HG03196 (cell line): Measurements from ENCODE around the gene TRIO.
"Not testable (repeated sequence)": the region's sequence is repeated elsewhere in the genome, so short reads cannot be mapped to it uniquely, and the experiment has no call there.

Experiments used
- ATAC-seq: cut with Tn5 transposase; IDR thresholded peaks from one replicate; pipeline ENCODE4 v1.9.1; 2021; ENCODE audit not compliant: unreplicated experiment

Gene TRIO

GRCh38 chr5:14142827-14143545, at the start of gene TRIO:
TSS of gene TRIO (plus strand) at chr5:14143342. CDS start at chr5:14143726, 384 bp downstream.
- peak; percentile 39 for ATAC-seq

GRCh38 chr5:14097380-14097779, 45.8 kb upstream of the TRIO start:
- ATAC-seq, result not testable (repeated sequence)

GRCh38 chr5:14097998-14098471, 45.1 kb upstream of the TRIO start:
- ATAC-seq, result no peak

- no peak for ATAC-seq
These were observed 42.9 kb upstream of the TRIO start for GRCh38 chr5:14100281-14100680.

GRCh38 chr5:14101922-14102321, 41.2 kb upstream of the TRIO start:
- ATAC-seq, result no peak

DNA sequence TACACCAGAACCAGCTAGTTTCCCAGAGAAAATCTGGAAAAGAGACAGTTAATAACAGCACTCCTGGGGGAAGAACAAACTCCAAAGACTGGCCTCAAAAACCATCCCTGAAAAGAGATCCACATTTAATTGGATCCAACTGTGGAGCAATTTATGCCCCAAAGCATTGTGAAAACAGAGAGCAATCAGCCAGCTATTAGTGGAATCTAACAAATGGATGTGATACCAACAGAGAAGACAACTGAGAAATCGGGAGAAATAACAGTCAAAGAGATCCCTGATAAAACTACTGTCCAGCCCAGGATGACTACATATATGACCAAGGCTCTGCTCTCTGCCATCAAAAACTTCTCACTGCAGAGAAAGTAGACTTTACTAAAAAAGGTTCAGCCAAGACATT, 40.5 kb upstream of the TRIO start:
- no peak for ATAC-seq

GRCh38 chr5:14105718-14106410, 37.3 kb upstream of the TRIO start:
- ATAC-seq, result no peak

DNA sequence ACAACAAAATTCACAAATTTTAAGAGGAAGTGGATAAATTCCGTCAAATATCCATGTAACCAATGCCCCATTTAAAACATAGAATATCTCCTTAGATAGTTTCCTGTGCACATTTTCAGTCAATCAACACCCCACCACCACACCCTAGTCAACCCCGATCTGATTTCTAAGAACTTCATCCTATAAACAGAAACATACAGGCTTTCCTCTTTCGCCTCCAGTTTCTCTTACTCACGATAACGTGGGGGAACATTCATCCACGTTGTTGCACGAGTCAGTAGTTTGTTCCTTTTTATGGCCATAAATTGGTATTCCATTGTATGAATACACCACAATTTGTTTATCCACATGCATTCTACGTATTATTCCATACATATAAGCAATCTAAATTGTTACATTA, 35.6 kb upstream of the TRIO start:
- ATAC-seq, result no peak

DNA sequence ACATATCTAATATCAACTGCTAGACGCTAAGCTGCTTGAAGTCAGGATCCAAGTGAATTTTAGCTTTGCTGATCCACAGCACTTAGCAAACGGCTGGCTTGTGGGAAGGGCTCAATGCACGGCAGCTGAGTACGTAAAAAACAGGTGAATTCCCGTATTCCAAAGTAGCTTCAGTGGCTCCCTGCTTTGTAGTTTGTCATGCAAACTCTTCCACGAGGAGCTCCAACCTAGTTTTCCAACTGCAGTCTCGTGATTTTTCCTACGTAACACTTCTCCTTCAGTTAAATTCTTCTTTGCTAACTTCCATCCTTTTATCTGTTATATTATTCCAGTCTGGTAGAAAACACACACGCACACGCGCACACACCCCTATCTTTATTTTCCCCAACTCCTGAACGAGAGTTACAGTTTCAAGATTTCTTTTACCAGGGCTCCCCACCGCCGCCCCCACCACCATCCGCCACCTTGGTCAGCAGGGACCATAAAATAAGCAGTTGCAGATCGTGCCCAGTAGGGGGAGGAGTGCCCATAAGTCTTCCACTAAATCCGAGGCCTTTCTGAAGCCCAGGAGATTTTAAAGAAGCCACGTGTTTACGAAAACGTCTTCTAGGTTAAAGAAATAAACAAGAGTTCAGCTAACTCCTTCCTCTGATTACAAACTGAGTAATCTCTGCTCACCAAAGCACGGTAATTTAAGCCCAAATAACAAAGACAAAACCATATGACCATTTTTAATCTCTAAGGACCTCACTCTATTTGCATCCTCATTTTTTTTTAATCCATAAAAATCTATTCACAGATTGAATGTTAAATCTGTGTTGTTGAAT, 34.8 kb upstream of the TRIO start:
- ATAC-seq, result peak; percentile 82

GRCh38 chr5:14109041-14109747, 33.9 kb upstream of the TRIO start:
- ATAC-seq, result peak; percentile 86

GRCh38 chr5:14109771-14110170, 33.4 kb upstream of the TRIO start:
- ATAC-seq, result no peak

GRCh38 chr5:14110196-14110595, 32.9 kb upstream of the TRIO start:
- ATAC-seq, result no peak

DNA sequence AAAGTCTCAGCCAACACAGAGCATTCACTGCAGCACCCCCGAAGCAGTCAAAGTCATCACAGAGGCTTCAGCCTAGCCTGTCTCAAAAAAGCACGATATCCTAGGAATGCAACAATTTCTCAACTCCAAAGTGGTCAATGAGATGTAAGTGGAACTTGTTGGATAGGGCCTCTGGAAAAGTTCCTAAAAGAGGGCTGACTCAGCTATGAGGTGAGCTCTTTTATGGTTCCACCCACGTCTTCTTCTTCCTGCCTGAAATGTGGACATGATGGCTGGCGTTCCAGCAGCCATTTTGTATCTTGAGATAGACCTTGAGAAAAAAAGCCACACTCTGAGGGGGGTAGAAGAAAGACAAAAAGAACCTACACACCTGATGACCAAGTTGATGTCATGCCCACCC, 32.5 kb upstream of the TRIO start:
- ATAC-seq, result no peak

DNA sequence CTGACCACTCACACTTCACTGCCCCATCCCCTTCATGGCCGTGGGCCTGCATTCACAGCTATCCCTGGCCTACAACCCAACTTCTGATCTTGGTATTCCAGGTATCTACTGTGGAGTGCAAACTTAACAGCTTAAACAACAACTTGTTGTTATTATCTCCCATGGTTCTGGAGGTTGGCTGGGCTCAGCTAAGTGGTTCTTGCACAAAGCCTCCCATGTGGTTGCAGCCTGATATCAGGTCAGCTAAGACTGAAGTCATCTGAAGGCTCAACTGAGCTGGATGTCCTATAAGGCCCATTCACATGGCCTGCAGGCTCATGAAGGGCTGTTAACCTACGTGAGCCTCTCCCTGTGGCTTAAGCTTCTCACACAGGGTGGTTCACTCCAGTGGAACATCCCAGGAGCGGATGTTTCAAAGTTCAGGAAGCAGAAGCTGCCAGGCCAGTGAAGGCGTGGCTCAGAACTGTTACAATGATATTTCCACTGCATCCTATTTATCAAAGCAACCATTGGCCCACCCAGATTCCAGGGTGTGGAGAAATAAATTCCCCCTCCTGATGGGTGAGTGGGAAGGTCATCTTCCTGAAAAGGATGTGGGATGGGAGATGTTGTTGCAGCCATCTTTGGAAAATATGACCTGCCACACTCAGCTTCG, 30.0 kb upstream of the TRIO start:
- no peak for ATAC-seq

- no peak for ATAC-seq
These were observed 28.4 kb upstream of the TRIO start for GRCh38 chr5:14114615-14115251.

- ATAC-seq, result no peak
These were observed 27.7 kb upstream of the TRIO start for GRCh38 chr5:14115323-14115895.

GRCh38 chr5:14118551-14119320, 24.4 kb upstream of the TRIO start:
- no peak for ATAC-seq

DNA sequence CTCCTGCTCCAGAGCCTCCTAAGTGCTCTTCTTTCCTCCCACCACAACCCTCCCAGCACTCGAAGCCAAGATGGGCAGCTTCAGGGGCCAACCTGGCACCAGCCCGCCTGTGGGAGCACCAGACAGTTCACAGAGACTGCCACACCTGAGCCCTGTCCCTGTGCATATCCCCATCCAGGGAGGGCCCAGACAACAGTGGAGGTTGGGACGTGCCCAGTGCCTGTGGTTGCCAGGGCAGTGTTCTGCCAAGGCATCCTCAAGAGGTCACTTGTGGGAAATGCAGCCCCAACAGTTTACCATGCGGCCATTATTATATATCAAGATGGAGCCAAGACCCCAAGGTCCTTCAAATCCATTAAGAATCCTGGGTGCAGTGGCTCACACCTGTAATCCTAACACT, 23.0 kb upstream of the TRIO start:
- ATAC-seq, result no peak

- no peak for ATAC-seq
These were observed 21.6 kb upstream of the TRIO start for GRCh38 chr5:14121552-14121951.
